Stomach (tissue), 4 donors: Measurements from ENCODE around the gene ACAD11.

ENCODE experiments used
- CTCF ChIP-seq, 7 experiments: fragments of 450-650 bp in 4 of 7; fragments of 200-600 bp in 3 of 7; sonication (generic) in 3 of 7; IDR thresholded peaks; one replicate each; pipeline ENCODE4 v1.5.1; 2016 to 2019; ENCODE audit warnings: antibody characterized with exemption in 7 of 7, control low read depth in 2 of 7, mild to moderate bottlenecking in 1 of 7
- POLR2A ChIP-seq, 4 donors: fragments of 450-650 bp; IDR thresholded peaks; one replicate each; pipeline ENCODE4 v1.6.1; 2016; ENCODE audit warnings: antibody characterized with exemption in 4 of 4, control low read depth in 2 of 4, mild to moderate bottlenecking in 1 of 4, moderate library complexity in 1 of 4

- no peak for TF ChIP-seq POLR2A (IDR thresholded peaks at IDR 0.05)
- TF ChIP-seq CTCF (IDR thresholded peaks at IDR 0.05), result no peak
Observed at GRCh38 chr3:132675408-132675807, 15.8 kb upstream of the ACAD11 start.
